ENCODE data around the gene TECPR1. TPM values are rescaled to one million over a fixed set of nuclear protein-coding genes. Genes with fewer than 3 reads are reported as not detected.

TECPR1 gene
- total and polyA plus RNA-seq, 2 experiments from 2014 or later: 4.6 to 24.4 TPM

GRCh38 chr7:98211676-98212531, 40.1 kb downstream of the TECPR1 start:
- Histone ChIP-seq H3K79me2 (replicated peaks; ENCODE audit: insufficient read depth) (no peaks in the 10 kb centered on the region), H2AFZ (0 out of 2 replicates have a peak overlapping the region, but pooled peaks have one; percentile 32), H3K9me2 (ENCODE audit: insufficient read depth) (no peaks in the 10 kb centered on the region), H3K27ac (ENCODE audit: low read depth) (no peak overlapping the region), H3K27me3 (ENCODE audit: insufficient read depth) (no peaks in the 10 kb centered on the region), H3K4me3 (peak overlapping the region; percentile 50; the same call in 1 of the 2 replicates), H3K36me3 (ENCODE audit: insufficient read depth) (no peaks in the 10 kb centered on the region), H3K4me2 (peak overlapping the region; percentile 48; the same call in 1 of the 2 replicates), H3F3A (replicated peaks; ENCODE audit: low read depth) (no peaks in the 10 kb centered on the region), H4K20me1 (replicated peaks; ENCODE audit: insufficient read depth) (no peaks in the 10 kb centered on the region; the same call in 1 of the 2 replicates), H3K4me1 (ENCODE audit: insufficient read depth) (no peaks in the 10 kb centered on the region)
- no peak for TF ChIP-seq ETS1 (IDR thresholded peaks at IDR 0.05)
- no peak for TF ChIP-seq EZH2 (IDR thresholded peaks at IDR 0.05; ENCODE audit: low read depth, unreplicated experiment)
- no peak for TF ChIP-seq CTCF (conservative IDR thresholded peaks at IDR 0.05; ENCODE audit: low read depth in 2 of 2)
- no peak for TF ChIP-seq STAT1 (IDR thresholded peaks at IDR 0.05; ENCODE audit: unreplicated experiment)
- TF ChIP-seq JUNB (IDR thresholded peaks at IDR 0.05; ENCODE audit: unreplicated experiment): no peak
- no peak for TF ChIP-seq ZNF114 (CRISPR knock-in tag; IDR thresholded peaks at IDR 0.05)
- no peak for TF ChIP-seq EZH2phosphoT487 (IDR thresholded peaks at IDR 0.05; ENCODE audit: unreplicated experiment)
- TF ChIP-seq REST (IDR thresholded peaks at IDR 0.05; ENCODE audit: unreplicated experiment): no peak
- no peak for TF ChIP-seq CREB1 (CRISPR knock-in tag; IDR thresholded peaks at IDR 0.05; ENCODE audit: low read depth)
- no peak for TF ChIP-seq ZNF462 (CRISPR knock-in tag; IDR thresholded peaks at IDR 0.05)
- no peak for TF ChIP-seq ZNF331 (CRISPR knock-in tag; IDR thresholded peaks at IDR 0.05; ENCODE audit: low read depth)
- no peak for TF ChIP-seq NANOG (IDR thresholded peaks at IDR 0.05; ENCODE audit: borderline replicate concordance)
- TF ChIP-seq POLR2AphosphoS5 (IDR thresholded peaks at IDR 0.05; ENCODE audit: low read depth): no peak
- Mint-ChIP-seq H3K27ac (no peak overlapping the region; the same call in 1 of the 2 replicates), H3K36me3 (ENCODE audit: low read depth) (peaks cover 6% of the 10 kb centered on the region; the same call in 2 of the 3 replicates), H3K27me3 (ENCODE audit: insufficient read depth, low read depth, poor library complexity) (peaks cover 6% of the 10 kb centered on the region), H3K9me3 (no peaks in the 10 kb centered on the region), H3K4me3 (peak overlapping the region; percentile 66), H3K4me1 (peaks cover 6% of the 10 kb centered on the region)
- peak; percentile 38 for DNase-seq (ENCODE audit: low spot score)
- ATAC-seq: peak; percentile 7

All from GM23338 (cell line).